Ishikawa (cell line): ENCODE results near the gene RNASEH2B.

Experiments
- CEBPB ChIP-seq: IDR thresholded peaks from 2 replicates; pipeline ENCODE4 v1.6.1; 2012
- CREB1 ChIP-seq: IDR thresholded peaks from 2 replicates; pipeline ENCODE4 v1.6.1; 2012; ENCODE audit warnings: low read depth
- EGR1 ChIP-seq: IDR thresholded peaks from 2 replicates; pipeline ENCODE4 v1.6.1; 2012
- EP300 ChIP-seq: IDR thresholded peaks from 2 replicates; pipeline ENCODE4 v1.6.1; 2012; ENCODE audit warnings: borderline replicate concordance
- FOXM1 ChIP-seq: IDR thresholded peaks from 2 replicates; pipeline ENCODE4 v1.6.1; 2012; ENCODE audit warnings: low read depth, borderline replicate concordance
- NFIC ChIP-seq: IDR thresholded peaks from 2 replicates; pipeline ENCODE4 v1.6.1; 2012
- RAD21 ChIP-seq: IDR thresholded peaks from 2 replicates; pipeline ENCODE4 v1.6.1; 2012; ENCODE audit warnings: low read depth
- REST ChIP-seq: IDR thresholded peaks from 2 replicates; pipeline ENCODE4 v1.6.1; 2012; ENCODE audit warnings: low read depth, mild to moderate bottlenecking
- TAF1 ChIP-seq: IDR thresholded peaks from 2 replicates; pipeline ENCODE4 v1.6.1; 2012; ENCODE audit warnings: low read depth, mild to moderate bottlenecking
- TCF12 ChIP-seq: IDR thresholded peaks from 2 replicates; pipeline ENCODE4 v1.6.1; 2012; ENCODE audit warnings: low read depth
- TEAD4 ChIP-seq: IDR thresholded peaks from 2 replicates; pipeline ENCODE4 v1.6.1; 2012
- YY1 ChIP-seq: IDR thresholded peaks from 2 replicates; pipeline ENCODE4 v1.6.1; 2012; ENCODE audit warnings: low read depth
- ZBTB7A ChIP-seq: IDR thresholded peaks from 2 replicates; pipeline ENCODE4 v1.6.1; 2012; ENCODE audit warnings: low read depth
- TF ChIP-seq, protein P1 (sequence below): IDR thresholded peaks from 2 replicates; pipeline ENCODE4 v1.6.1; 2012
- TF ChIP-seq, protein P2 (sequence below): IDR thresholded peaks from 2 replicates; pipeline ENCODE4 v1.6.1; 2012

The RNASEH2B gene

GRCh38 chr13:50948601-50949000, 39.0 kb downstream of the RNASEH2B start:
- no peak for TF ChIP-seq CREB1
- TF ChIP-seq TCF12 = no peak
- no peak for TF ChIP-seq NFIC
- no peak for TF ChIP-seq EGR1
- TF ChIP-seq ZBTB7A = no peak
- TF ChIP-seq RAD21 = no peak
- no peak for TF ChIP-seq REST
- TF ChIP-seq EP300 = no peak
- TF ChIP-seq YY1 = no peak
- TF ChIP-seq CEBPB = no peak

GRCh38 chr13:50950849-50951248, 41.3 kb downstream of the RNASEH2B start:
- TF ChIP-seq TEAD4 (no peak), EGR1 (no peak), REST (no peak), FOXM1 (no peak), ZBTB7A (no peak), YY1 (no peak)
- TF ChIP-seq, protein P1, sequence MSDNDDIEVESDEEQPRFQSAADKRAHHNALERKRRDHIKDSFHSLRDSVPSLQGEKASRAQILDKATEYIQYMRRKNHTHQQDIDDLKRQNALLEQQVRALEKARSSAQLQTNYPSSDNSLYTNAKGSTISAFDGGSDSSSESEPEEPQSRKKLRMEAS = no peak
- TF ChIP-seq, protein P2, sequence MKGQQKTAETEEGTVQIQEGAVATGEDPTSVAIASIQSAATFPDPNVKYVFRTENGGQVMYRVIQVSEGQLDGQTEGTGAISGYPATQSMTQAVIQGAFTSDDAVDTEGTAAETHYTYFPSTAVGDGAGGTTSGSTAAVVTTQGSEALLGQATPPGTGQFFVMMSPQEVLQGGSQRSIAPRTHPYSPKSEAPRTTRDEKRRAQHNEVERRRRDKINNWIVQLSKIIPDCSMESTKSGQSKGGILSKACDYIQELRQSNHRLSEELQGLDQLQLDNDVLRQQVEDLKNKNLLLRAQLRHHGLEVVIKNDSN = no peak

- TF ChIP-seq YY1 (no peak), EP300 (no peak), REST (no peak), NFIC (no peak), EGR1 (no peak), CEBPB (no peak), TCF12 (no peak), FOXM1 (no peak), TEAD4 (no peak), ZBTB7A (no peak), CREB1 (no peak), RAD21 (no peak), TAF1 (no peak)
- TF ChIP-seq, protein P1 = no peak
- TF ChIP-seq, protein P2 = no peak
These were observed 41.8 kb downstream of the RNASEH2B start for GRCh38 chr13:50951366-50951765.

GRCh38 chr13:50955241-50955640, 45.6 kb downstream of the RNASEH2B start:
- no peak for TF ChIP-seq ZBTB7A
- TF ChIP-seq, protein P2 = no peak
- no peak for TF ChIP-seq EP300
- no peak for TF ChIP-seq CEBPB
- no peak for TF ChIP-seq YY1
- TF ChIP-seq REST = no peak
- no peak for TF ChIP-seq CREB1
- TF ChIP-seq FOXM1 = no peak
- no peak for TF ChIP-seq TAF1
- no peak for TF ChIP-seq RAD21
- no peak for TF ChIP-seq TEAD4
- TF ChIP-seq, protein P1 = no peak
